Ishikawa (cell line): ENCODE measurements around the gene AHCYL1.

Experiments used
- MAX ChIP-seq: IDR thresholded peaks from 2 replicates; pipeline ENCODE4 v1.6.1; 2012
- NFIC ChIP-seq: IDR thresholded peaks from 2 replicates; pipeline ENCODE4 v1.6.1; 2012

GRCh38 chr1:110034451-110035235 is 50.1 kb downstream of the AHCYL1 start, which contains the start of gene STRIP1:
- TF ChIP-seq NFIC (no peak), MAX (no peak)
